Stimulated activated naive CD8-positive, alpha-beta T cell treated with anti-CD3 and anti-CD28 coated beads, Interleukin-15, Interleukin-2, amounts not matched to agents 100 U/mL and 50 U/mL, for 24 hours (primary cell): Measurements from ENCODE around the gene CRACDL.
"Not testable (repeated sequence)": the region's sequence is repeated elsewhere in the genome, so short reads cannot be mapped to it uniquely, and the experiment has no call there.

Experiments used
- ATAC-seq: fragments of 150-1000 bp; cut with Tn5 transposase; one replicate; pipeline ENCODE4 v1.10.0; 2021
- DNase-seq: peaks from one replicate; pipeline ENCODE4 v3.0.0; 2021

CRACDL gene

DNA sequence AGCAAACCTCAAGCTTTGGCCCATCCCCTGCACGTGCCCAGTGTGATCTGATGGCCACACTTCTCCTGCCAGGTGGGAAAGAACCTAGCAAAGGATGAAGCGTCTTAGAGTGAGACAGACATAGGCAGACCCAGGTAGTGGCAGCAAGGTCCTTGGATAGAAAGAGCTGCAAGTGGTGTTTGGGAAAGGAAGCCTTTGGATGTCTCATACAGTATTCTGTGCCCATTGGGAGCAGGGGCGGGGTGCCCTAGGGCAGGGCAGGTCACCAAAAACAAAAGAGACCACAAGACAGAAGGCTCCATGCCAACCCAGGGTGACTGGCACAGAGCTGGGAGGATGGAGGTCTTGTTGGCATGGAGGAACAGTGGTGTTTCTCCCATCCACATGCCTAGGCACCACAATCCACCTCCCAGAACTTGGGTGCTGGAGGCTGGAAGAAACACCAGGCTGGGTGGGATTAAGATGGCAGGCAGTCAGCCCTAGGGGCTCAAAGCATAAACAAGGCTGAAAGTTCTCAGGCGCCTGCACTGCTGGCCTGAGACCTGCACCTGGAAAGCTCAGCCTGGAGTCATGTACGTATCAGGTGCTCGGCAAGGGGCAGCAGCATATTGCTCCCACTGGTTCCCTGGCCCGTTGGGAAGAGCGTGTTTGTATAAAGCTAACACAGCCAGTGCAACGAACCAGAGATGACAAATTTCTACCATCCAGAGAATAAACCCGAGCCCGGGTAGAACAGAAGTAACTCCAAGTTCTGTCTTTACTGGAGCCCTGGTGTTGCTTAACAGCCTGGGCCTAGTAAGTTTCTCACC lies 52.9 kb downstream of the CRACDL start:
- ATAC-seq (no peak), DNase-seq (no peak)

DNA sequence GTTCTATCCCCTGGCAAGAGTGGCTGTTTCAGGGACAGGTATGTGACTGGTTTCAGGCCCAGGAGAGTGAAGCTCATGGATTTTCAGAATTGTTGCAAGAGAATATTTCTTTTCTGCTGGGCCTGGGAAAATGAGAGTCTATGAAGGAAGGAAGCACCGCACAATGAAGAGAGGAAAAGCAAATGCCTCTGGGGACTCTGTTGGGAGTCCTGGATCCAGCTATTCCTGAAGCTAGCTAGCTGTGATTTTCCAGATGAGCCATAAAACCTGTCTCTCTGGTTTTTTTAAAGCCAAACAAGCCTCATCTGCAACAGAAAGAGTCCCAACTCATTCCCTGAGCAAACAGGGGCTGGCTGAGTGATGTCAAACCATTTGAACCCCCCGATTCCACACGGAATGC lies 53.7 kb downstream of the CRACDL start:
- DNase-seq (no peak), ATAC-seq (no peak)

GRCh38 chr2:98881153-98881650 lies 54.8 kb downstream of the CRACDL start:
- ATAC-seq, result no peak
- DNase-seq, result no peak

GRCh38 chr2:98880266-98881152 lies 55.5 kb downstream of the CRACDL start:
- DNase-seq, result no peak
- no peak for ATAC-seq

GRCh38 chr2:98877658-98878057 lies 58.4 kb downstream of the CRACDL start:
- ATAC-seq, DNase-seq: not testable (repeated sequence)

DNA sequence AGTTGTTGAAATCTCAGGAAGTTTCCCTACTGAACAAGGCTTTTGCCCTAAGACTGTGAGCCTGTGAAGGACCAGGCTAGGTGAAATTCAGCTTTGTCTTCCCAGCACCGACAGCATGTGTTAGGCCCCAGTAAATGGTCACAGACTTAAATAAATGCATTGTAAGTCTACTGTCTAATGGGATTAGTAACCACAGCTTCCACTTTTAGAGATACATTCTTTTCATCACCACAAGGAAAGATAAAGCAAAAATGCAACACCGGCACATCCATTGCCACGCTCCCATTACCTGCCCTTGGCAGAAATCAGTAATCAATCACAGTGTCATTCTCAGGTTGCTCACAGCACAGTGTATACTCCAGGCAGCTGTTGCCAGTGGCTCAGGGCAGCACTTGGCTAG lies 59.3 kb downstream of the CRACDL start:
- ATAC-seq (no peak), DNase-seq (no peak)

- DNase-seq (no peak), ATAC-seq (no peak)
These were observed 60.3 kb downstream of the CRACDL start for GRCh38 chr2:98875746-98876145.

GRCh38 chr2:98875081-98875728 lies 60.8 kb downstream of the CRACDL start:
- no peak for DNase-seq
- ATAC-seq, result peak; percentile 39

DNA sequence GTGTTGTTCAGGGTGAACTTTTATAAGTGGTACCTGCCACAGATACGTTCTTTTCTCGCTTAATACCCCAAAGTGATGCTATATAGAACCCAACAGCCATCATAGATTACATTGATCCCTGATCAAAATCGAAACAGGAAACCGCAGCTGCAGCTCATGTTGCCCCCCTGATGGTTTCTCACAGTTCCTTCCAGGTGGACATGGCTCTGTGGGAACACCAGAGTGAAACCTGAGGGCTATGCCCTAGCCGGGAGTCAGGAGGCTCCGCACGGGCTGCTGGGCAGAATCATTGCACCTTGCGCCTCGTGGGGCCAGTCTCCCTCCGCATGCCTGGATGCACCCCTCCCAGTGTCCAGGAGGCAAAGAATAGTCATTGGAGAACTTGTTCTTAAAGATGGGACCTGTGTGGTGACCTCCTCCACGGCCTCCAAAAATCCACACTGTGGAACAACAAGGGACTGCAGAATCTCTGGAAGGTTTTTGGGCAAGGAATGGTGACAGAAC lies 61.8 kb downstream of the CRACDL start:
- no peak for DNase-seq
- ATAC-seq, result no peak

- no peak for DNase-seq
- no peak for ATAC-seq
These were observed 63.5 kb downstream of the CRACDL start for GRCh38 chr2:98872526-98872925.

DNA sequence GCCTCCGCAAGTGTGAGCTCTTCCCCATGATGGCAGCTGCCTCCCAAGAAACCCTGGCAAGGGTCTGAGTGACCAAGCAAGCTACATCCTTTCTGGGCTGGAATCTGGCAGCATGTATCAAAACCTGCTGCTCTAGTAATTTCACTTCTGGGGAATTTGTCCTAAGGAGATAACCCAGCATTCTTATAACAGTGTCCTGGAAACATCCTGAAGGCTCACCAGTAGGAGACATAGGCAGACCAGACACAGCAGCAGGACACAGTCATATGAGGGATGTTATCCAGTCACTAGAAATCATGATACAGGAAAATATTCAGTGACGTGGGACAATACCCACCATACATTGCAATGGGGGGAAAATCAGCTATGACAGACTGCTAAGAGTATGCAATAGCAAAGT lies 64.5 kb downstream of the CRACDL start:
- no peak for DNase-seq
- ATAC-seq, result no peak

DNA sequence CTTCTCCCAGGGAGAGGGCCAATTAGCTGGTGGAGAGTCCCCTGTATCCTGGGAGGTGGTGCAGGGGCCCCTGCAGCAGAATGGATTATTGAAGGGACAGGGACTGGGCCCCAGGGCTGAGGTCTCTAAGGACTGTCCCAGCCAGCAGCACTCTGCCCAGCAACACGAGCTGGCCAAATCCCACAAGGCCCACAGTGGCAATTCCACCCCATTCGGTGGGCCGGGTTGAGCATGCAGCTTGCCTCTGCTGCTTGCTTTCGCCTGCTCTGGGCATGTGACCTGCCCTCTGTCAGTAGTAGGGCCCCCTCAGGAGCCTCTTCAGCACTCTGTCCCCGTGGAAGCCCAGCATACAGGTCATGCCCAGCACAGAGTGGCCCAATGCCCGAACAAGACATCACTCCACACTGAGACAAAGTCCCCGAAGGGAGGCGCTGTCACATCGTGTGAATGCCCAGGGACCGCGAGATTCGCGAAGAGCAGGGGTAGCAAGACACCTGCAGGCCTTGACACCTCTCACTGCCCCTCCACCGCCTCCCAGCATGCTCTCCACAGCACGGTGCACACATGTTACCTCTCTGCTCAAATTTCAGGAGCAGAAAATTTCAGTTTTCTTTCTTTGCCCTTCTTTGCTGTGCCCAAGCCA lies 65.4 kb downstream of the CRACDL start:
- DNase-seq (no peak), ATAC-seq (no peak)

- DNase-seq (no peak), ATAC-seq (no peak)
These were observed 66.2 kb downstream of the CRACDL start for GRCh38 chr2:98869870-98870269.

DNA sequence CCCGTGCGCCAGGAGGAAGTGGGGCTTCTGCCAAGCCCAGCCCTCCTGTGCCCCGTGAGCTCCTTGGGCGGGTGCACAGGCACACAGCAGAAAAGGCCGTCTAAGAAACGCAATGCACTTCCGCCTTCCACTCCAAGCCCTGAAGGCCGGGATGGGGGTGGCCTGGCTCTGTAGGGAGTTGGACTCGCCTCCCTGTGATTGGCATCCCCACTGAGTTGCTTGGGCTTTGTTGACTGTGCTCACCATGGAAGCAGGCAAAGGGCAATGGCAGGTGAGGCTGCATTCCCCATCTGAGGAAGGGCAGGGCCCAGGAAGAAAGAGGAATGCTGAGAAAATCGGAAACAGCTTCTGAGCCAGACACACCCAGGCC lies 66.8 kb downstream of the CRACDL start:
- ATAC-seq (no peak), DNase-seq (no peak)

DNA sequence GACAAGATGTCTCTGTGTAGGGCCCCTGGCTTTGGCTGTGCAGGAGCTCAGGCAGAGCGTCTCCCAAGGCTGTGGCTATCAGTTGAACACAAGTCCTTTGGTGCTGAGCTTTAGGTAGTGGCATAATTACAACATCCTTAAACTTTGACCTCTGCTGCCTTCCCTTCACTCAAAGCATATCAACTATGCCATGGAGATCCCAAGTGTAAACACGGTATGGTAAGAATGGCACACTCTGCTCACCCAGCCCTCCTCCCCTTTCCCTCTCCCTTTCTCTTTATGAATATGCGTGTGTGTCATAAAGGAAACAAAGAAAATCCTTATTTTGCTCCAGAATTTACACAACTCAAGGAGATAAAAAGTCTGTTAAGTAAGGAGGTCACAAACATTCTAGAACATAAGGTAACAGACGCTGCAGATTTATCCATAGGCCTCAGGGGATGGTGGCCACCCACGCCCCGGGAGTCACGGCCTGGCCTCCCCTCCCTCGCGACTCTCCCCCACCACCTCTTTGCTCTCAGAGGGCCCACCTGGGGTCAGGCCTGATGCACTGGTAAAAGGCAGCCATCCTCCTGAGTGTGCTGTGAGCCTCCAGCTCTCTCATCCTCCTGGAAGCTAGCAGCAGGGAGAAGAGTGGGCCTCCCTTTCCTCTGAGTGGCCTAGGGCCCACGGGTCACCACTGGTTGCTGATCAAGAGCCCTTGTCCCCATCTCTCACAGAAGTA lies 67.3 kb downstream of the CRACDL start:
- ATAC-seq (no peak), DNase-seq (no peak)

- DNase-seq, result no peak
- ATAC-seq, result no peak
These were observed 68.3 kb downstream of the CRACDL start for GRCh38 chr2:98867539-98868309.

DNA sequence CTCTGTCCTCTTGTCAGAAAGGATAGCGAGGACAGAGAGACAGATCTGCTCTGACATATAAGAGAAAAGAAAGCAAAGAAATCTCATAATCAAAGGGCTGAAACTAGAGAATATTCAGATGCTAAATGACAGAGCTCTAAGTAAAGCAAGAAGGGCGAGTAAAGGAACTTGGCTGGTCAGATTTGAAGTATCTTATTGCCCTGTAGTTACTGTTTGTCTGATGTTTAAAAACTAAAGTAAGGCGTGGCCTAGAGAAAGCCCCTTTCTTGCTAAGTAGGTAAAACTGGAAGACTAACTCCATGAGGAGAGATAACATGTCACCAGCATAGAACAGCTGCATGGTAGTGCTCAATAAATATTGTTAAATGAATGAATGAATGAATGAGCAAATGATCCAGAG lies 70.0 kb downstream of the CRACDL start:
- DNase-seq (no peak), ATAC-seq (no peak)

- ATAC-seq, result no peak
- DNase-seq, result no peak
These were observed 74.4 kb downstream of the CRACDL start for GRCh38 chr2:98861601-98862000.

DNA sequence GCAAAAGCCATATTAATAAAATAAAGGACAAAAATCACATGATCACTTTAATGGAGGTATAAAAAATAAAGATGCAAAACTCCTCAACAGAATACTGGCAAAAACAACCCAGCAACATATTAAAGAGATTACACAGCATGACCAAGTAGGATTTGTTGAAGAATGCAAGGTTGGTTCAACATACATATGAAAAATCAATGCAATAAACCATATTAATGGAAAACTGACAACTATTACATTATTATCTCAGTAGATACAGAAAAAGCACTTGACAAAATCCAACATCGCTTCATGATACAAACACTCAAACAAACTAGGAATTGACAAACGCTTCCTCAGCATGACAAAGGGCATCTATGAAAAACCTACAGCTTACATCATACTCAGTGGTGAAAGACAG lies 76.7 kb downstream of the CRACDL start:
- ATAC-seq (no peak), DNase-seq (no peak)

GRCh38 chr2:98857001-98857400 lies 79.0 kb downstream of the CRACDL start:
- ATAC-seq (no peak), DNase-seq (no peak)

DNA sequence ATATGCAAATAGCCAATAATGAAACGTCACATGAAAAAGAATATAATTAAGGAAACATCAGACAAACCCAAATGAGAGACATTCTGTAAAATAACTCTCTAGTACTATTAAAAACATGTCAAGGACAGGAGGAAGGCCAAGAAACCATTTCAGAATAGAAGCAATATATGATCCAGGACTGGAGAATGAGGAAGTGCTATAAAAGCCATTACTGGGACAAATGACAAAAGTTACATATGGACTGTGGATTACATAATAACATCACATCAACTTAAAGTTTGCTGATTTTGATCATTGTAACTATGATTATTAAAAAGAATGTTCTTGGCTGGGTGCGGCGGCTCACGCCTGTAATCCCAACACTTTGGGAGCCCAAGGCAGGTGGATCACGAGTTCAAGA lies 81.3 kb downstream of the CRACDL start:
- ATAC-seq (no peak), DNase-seq (no peak)
